MM.1S (cell line): ENCODE results near the gene PHB1.

ENCODE experiments used
- EZH2 ChIP-seq: fragments of 300-600 bp; sonication (generic); optimal IDR thresholded peaks from 2 replicates; pipeline ENCODE3; 2017; ENCODE audit warnings: low read depth, mild to moderate bottlenecking, antibody characterized with exemption, low read length, mixed read lengths
- EZH2phosphoT487 ChIP-seq: fragments of 300-600 bp; sonication (generic); IDR thresholded peaks from 2 replicates; pipeline ENCODE4 v1.6.1; 2018; ENCODE audit warnings: antibody characterized with exemption, low read length
- TF ChIP-seq, protein P1 (sequence below): fragments of 300-600 bp; sonication (generic); IDR thresholded peaks from 2 replicates; pipeline ENCODE4 v1.5.1; 2016; ENCODE audit warnings: antibody characterized with exemption, low read length, mixed read lengths

DNA sequence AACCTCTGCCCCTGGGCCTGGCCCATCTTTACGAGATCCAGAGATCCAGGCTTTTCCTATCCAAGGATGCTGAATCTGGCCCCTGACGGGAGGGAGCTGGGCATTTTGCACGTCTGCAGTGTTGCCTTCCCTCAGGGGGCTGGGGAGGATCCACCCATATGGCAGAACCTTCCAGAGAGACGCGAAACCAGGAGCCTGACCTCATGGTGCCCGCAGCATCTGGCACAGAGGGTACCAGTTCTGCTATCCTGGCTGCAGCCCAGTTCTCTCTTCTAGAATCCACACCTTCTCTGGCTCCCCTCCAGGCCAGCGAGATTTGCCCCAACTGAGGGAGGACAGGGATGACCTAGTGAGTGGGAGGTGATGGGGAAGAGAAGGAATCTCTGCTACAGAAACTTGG lies 32.1 kb downstream of the PHB1 start:
- TF ChIP-seq, protein P1, sequence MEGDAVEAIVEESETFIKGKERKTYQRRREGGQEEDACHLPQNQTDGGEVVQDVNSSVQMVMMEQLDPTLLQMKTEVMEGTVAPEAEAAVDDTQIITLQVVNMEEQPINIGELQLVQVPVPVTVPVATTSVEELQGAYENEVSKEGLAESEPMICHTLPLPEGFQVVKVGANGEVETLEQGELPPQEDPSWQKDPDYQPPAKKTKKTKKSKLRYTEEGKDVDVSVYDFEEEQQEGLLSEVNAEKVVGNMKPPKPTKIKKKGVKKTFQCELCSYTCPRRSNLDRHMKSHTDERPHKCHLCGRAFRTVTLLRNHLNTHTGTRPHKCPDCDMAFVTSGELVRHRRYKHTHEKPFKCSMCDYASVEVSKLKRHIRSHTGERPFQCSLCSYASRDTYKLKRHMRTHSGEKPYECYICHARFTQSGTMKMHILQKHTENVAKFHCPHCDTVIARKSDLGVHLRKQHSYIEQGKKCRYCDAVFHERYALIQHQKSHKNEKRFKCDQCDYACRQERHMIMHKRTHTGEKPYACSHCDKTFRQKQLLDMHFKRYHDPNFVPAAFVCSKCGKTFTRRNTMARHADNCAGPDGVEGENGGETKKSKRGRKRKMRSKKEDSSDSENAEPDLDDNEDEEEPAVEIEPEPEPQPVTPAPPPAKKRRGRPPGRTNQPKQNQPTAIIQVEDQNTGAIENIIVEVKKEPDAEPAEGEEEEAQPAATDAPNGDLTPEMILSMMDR, result no peak
- TF ChIP-seq EZH2phosphoT487 (no peak), EZH2 (no peak)
